TTC549 (cell line): ENCODE data around the gene KCNB1.

Experiments used
- FAIRE-seq: peaks from 2 replicates; lab custom pipeline; 2012; peaks lifted over from hg19 to GRCh38; lab: Jason Lieb, UNC

The KCNB1 gene

GRCh38 chr20:49388744-49389143, 93.7 kb downstream of the KCNB1 start:
- no peak for FAIRE-seq

GRCh38 chr20:49387581-49387939, 94.9 kb downstream of the KCNB1 start:
- no peak for FAIRE-seq

DNA sequence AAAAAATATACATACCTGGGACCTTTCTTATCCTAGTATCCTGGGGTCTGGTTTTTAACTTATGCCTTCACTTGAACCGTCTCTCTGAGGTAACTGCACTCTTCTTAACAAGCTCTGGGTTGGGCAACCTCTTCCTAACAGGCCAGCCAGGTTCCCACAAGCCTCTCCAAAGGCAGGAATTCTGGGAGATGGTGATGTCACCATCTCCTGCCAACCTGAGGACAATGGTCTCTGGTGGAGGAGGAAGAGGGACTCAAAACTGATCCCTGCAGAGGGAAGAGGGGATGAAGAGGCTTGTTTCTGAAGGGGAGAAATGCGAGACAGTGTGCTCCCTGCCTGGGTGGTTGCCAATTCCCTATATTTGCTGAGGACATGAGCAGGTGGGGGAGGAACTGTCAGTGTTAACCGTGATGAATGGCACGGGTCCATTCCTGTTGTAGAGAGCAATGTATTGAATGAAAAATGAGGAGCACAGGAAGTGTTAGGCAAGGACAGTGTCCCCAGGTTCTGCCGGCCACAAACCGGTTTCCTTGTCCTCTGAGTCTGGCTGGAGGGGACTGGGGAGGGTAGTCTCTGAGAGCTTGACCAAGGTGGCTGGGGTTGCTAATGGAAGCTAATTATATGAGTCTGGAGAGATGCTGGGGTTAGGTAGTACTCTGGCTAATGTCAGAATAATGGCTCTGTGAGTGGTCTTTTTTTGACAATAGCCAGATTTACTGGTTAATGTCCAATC, 95.5 kb downstream of the KCNB1 start:
- no peak for FAIRE-seq

- FAIRE-seq = peak; percentile 46
Measured at GRCh38 chr20:49385465-49385864, 97.0 kb downstream of the KCNB1 start.

DNA sequence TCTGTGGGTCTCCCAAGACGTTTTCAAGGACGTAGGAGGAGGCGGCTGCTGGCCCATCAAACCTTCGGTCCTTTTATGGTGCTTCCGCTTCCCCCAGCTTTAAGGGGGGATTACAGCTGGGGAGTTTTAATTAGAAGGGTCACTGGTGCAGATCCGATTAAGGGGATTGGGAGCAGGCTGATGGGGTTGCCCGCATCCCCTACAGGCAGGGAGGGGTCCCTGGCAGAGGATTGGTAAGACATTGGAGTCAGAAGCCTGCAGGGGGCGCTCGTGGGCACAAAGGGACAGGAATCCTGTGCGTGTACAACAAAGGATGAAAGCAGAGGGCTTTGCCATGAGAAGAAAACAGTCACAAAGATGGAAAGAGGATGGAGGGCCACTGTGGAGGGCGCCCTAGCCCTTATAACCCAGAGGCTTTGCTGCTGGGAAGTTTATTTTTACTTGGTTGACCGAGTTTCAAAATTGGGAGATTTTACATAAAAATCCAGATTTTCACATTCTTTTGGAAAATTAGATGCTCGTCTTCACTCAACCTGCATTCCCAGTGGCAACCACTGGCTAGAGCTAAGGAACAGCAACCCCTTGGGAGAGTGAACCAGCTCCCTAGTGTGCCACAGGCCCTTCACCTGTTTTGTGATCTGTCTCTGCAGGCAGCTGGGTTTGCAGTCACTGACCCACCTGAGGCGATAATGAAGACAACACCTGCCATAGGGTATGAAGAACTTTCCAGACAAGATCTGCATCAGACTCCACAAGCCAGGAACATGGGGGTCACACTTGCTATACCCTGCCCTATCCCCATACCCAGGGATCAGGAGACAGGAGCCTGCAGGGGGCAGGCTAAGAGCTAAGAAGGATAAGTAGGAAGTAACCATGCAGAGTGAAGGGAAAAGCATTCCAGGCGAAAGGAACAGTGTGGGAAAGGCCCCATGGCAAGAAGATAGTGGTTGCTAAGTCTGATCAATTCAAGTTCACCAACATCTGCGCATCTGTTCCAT, 97.7 kb downstream of the KCNB1 start:
- no peak for FAIRE-seq

GRCh38 chr20:49381558-49382493, 100.6 kb downstream of the KCNB1 start:
- FAIRE-seq = no peak

DNA sequence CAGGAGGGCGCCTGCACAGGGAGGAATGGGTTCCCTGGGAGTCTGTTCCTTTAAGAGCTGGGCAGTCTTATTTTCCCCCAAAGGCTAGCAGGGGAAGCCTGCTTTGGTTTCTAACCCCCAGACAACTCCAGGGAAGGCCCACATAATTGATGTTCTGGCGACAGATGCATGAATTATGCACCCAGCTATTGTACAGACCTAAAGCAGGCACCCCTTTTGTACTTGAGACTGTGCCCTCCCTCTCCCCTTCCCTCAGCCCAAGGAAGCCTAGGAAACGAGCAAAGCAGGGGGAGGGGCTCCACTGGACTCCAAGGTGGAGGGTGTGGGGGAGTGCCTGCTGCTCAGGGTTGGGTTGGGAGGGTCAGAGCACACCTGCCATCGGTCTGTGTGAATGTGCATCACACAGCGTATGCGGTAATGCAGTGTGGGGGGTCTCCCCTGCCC, 102.1 kb downstream of the KCNB1 start:
- no peak for FAIRE-seq

DNA sequence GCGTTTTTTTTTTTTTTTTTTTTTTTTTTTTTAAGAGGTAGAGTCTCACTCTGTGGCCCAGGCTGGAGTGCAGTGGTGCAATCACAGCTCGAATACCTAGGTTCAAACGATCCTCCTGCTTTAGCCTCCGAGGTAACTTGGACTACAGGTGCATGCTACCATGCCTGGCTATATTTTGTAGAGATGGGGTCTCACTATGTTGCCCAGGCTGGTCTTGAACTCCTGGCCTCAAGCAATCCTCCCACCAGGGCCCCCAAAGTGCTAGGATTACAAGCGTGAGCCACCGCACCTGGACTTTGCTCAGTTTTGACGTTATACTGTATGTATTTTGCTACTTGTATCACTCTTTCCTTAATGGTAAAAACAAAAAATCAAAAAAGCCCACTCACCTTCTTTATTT, 103.1 kb downstream of the KCNB1 start:
- no peak for FAIRE-seq

DNA sequence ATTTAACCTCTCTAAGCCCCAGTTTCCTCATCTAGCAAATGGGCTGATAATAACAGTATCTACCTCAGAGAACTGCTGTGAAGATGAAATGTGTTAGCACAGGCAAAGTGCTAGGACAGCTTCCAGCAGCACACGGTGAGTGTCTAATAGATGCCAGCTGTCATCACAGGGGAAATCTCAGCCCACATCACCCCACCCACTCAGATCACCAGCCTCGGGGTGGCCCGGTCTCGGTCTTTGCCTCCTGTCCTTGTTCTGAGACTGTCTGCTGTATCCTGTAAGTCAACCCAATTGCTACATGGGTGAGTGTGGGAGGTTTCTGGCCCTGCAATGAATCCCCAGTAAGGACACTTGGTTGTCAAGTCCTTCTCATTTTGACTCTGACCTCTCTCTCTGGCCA, 105.1 kb downstream of the KCNB1 start:
- no peak for FAIRE-seq

DNA sequence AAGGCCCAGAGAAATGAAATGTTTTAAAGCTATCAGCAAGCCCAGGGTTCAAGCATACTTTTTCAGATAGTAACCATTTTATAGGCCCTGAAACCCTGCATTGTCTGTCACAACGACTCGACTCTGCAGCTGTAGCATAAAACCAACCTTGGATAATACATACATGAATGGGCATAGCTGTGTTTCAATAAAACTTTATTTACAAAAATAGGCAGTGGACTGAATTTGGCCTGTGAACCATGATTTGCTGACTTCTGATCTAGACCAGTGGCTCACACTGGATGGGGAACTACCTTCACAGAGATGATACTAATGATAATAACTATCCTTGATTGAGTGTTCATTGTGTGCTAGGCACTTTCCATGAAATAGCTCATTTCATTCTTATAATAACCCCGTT, 107.3 kb downstream of the KCNB1 start:
- no peak for FAIRE-seq

- FAIRE-seq = no peak
Measured at GRCh38 chr20:49372095-49372734, 110.3 kb downstream of the KCNB1 start.

GRCh38 chr20:49368596-49368995, 113.9 kb downstream of the KCNB1 start:
- no peak for FAIRE-seq

DNA sequence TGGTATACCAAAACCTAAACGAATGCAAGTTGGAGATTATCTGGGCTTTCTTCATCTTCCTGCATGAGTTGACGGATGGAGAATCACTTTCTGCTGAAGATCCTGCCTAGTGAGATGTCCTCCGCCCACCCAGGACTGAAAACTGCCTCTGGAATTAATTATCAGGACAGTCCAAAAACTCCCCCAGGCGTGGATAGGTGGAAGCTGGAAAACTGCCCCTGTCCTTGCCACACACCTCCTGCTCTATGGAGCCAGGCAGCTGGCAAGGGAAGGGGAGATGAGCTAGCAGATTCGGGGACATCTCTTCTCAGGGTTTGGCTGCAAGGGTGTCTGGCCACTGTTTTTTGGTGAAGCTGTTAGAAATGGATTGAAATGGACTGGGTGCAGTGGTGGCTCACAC, 115.4 kb downstream of the KCNB1 start:
- FAIRE-seq = no peak

- no peak for FAIRE-seq
Measured at GRCh38 chr20:49366687-49367086, 115.8 kb downstream of the KCNB1 start.

DNA sequence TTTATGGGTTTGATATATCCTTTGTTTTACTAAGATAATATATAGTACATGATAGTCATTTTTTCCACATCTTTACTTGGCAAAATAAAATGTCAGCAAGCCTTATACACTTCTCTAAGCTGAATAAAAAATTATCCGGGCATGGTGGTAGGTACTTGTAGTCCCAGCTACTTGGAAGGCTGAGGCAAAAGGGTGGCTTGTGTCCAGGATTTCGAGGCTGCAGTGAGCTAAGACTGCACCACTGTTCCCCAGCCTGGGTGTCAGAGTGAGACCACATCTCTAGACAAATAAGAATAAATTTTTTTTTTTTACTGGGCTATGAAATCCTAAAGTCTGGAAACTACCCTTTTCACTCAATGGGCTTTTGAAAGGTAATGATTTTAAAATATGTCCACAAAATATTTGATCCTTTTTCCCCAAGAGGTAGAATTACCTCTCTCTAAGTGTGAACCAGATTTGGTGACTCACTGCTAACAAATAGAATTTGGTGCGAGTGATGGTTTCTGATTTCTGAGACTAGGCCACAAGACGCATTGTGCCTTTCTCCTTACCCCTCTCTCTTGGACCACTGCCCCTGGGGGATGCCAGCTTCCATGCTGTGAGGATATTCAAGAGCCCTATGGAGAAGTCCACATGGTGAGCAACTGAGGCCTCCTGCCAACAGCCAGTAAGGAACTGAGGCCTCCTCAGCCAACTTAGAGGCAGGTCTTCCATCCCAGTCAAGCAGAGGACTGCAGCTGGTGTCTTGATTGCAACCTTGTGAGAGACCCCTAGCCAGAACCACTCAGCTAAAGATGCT, 120.4 kb downstream of the KCNB1 start:
- FAIRE-seq = no peak

DNA sequence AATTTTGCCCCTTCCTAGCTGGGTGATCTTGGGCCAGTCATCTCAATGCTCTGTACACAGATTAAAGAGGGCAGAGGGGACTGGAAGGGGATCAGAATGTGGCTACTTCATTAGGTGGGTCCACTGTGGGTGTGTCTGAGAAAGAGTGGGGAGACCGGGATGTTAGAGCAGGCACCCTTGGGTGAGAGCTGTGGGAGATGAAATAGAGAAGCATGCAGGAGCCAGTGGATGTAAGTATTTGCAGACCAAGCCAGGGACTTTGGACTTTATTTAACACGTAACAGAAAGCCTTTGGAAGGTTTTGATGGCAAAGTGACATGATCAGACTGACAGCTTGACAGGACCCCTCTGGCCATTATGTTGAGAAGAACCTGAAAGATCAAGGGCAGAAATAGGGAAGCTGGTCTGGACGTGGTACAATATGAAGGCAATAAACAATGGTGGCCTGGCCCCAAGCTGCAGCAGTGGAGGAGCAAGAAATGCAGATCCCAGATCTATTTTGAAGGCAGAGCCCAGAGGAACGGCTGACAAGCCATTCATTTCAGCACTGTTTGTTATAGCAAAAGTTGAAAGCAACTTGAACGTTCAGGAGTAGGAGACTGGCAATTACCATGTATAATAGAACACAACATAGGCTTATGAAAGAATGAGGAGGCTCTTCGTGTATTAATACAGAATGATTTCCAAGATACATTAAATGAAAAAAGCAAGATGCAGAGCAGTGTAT, 122.1 kb downstream of the KCNB1 start:
- FAIRE-seq = no peak

- FAIRE-seq = no peak
Measured at GRCh38 chr20:49356676-49357075, 125.8 kb downstream of the KCNB1 start.

- FAIRE-seq = no peak
Measured at GRCh38 chr20:49354673-49355072, 127.8 kb downstream of the KCNB1 start.

DNA sequence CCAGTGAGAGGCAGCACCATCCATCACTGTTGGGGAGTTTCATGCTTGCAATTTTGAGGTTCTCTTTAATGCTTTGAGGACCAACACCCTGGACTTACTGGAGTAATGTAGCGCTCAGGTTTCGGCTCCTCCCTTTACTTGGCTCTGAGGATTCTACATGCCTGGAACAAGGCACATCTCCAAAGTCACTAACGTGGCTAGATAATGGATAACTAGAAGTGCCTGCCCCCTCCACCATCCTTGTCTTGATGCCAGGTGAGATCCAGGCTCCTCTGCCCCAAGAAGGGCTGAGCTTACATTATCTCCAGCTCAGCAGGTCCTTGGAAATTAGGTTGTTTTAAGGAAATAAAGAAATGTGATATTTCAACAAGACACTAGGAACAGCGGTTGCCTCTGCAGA, 129.1 kb downstream of the KCNB1 start:
- no peak for FAIRE-seq

- no peak for FAIRE-seq
Measured at GRCh38 chr20:49352751-49353150, 129.7 kb downstream of the KCNB1 start.
